Measurements from ENCODE around the gene RPS6KA1. TPM values are rescaled to one million over a fixed set of nuclear protein-coding genes. Genes with fewer than 3 reads are reported as not detected.

Gene RPS6KA1
- total and polyA plus RNA-seq, 2 of the 13 experiments (the other 11 are each of a cell fraction or from before 2014, with no cell fraction given): 19.6 to 24.2 TPM

GRCh38 chr1:26530895-26531598, 1.5 kb downstream of the RPS6KA1 start (continued):
- TF ChIP-seq ZBTB34 (CRISPR knock-in tag; IDR thresholded peaks at IDR 0.05) (no peak), CAMTA2 (CRISPR knock-in tag; IDR thresholded peaks at IDR 0.05; ENCODE audit: borderline replicate concordance) (no peak), ZNF770 (CRISPR knock-in tag; IDR thresholded peaks at IDR 0.05) (no peak), HMG20A (CRISPR knock-in tag; IDR thresholded peaks at IDR 0.05; ENCODE audit: borderline replicate concordance) (no peak), FOSL2 (CRISPR knock-in tag; IDR thresholded peaks at IDR 0.05) (peak; percentile 95), SNAPC2 (CRISPR knock-in tag; IDR thresholded peaks at IDR 0.05) (no peak), ZFP36L1 (CRISPR knock-in tag; IDR thresholded peaks at IDR 0.05) (no peak), GABPB1 (CRISPR knock-in tag; IDR thresholded peaks at IDR 0.05) (peak; percentile 25), RFXANK (CRISPR knock-in tag; IDR thresholded peaks at IDR 0.05) (no peak), TBP (CRISPR knock-in tag; IDR thresholded peaks at IDR 0.05) (no peak), GATAD1 (CRISPR knock-in tag; IDR thresholded peaks at IDR 0.05) (peak; percentile 29; the same call in 1 of the 2 replicates), ZNF784 (CRISPR knock-in tag; IDR thresholded peaks at IDR 0.05; ENCODE audit: borderline replicate concordance) (no peak; the same call in 1 of the 2 replicates), ZNF20 (CRISPR knock-in tag; IDR thresholded peaks at IDR 0.05) (no peak), MLLT10 (CRISPR knock-in tag; IDR thresholded peaks at IDR 0.05) (no peak), ZGPAT (CRISPR knock-in tag; IDR thresholded peaks at IDR 0.05) (no peak), NFATC3 (CRISPR knock-in tag; IDR thresholded peaks at IDR 0.05) (no peak), HHEX (CRISPR knock-in tag; IDR thresholded peaks at IDR 0.05) (no peak), ZNF703 (CRISPR knock-in tag; IDR thresholded peaks at IDR 0.05; ENCODE audit: borderline replicate concordance) (no peak), EHMT2 (IDR thresholded peaks at IDR 0.05; ENCODE audit: borderline replicate concordance, low read depth, low read length) (no peak)
